MCF 10A (cell line): ENCODE data around the gene IRF2BP2. TPM values are rescaled to one million over a fixed set of nuclear protein-coding genes. Genes with fewer than 3 reads are reported as not detected.
A peak's percentile ranks its signal among the peaks of the same experiment; 100 is the strongest.

Experiments used
- BruUV-seq: library from RNA; stranded (reverse); fragments of 400-500 nt; replicated peaks from 2 replicates; lab custom pipeline; 2021; lab: Mats Ljungman, UMichigan
- CTCF ChIA-PET: fragments of 300-600 bp; sonication (Branson Sonifier 250); formaldehyde crosslinking; extraction: SDS; loops from one replicate; lab custom pipeline; 2021; ENCODE audit warnings: antibody characterized with exemption, inconsistent platforms; lab: Yijun Ruan, JAX
- POLR2A ChIA-PET: fragments of 300-600, 350-650 bp; sonication (Branson Sonifier 250); formaldehyde crosslinking; extraction: SDS; loops from one replicate; lab custom pipeline; 2020; ENCODE audit warnings: antibody characterized with exemption, inconsistent platforms; lab: Yijun Ruan, JAX
- DNase-seq: peaks from one replicate; pipeline ENCODE4 v3.0.0-alpha.2; 2018; ENCODE audit not compliant: unreplicated experiment
- H3K27ac Mint-ChIP-seq: one replicate; pipeline ENCODE4 v1.8.0; 2022; ENCODE audit warnings: mild to moderate bottlenecking, low read depth, mixed read lengths; ENCODE audit not compliant: unreplicated experiment
- H3K27me3 Mint-ChIP-seq: one replicate; pipeline ENCODE4 v1.8.0; 2022; ENCODE audit warnings: mixed read lengths; ENCODE audit not compliant: insufficient read depth, unreplicated experiment
- H3K36me3 Mint-ChIP-seq: one replicate; pipeline ENCODE4 v1.8.0; 2022; ENCODE audit warnings: mild to moderate bottlenecking, moderate library complexity, mixed read lengths; ENCODE audit not compliant: insufficient read depth, unreplicated experiment
- H3K4me1 Mint-ChIP-seq: one replicate; pipeline ENCODE4 v1.8.0; 2022; ENCODE audit warnings: mixed read lengths; ENCODE audit not compliant: insufficient read depth, unreplicated experiment
- H3K4me3 Mint-ChIP-seq: one replicate; pipeline ENCODE4 v1.8.0; 2022; ENCODE audit warnings: mild to moderate bottlenecking, moderate library complexity, mixed read lengths; ENCODE audit not compliant: unreplicated experiment
- H3K9me3 Mint-ChIP-seq: one replicate; pipeline ENCODE4 v1.8.0; 2022; ENCODE audit warnings: mixed read lengths; ENCODE audit not compliant: unreplicated experiment
- intact Hi-C: fragments of 100-400 bp; cut with micrococcal nuclease; formaldehyde crosslinking; loops from 2 replicates; pipeline ENCODE4 v1.14.1; 2022
- total RNA-seq: library from RNA; stranded (reverse); gene quantifications from 2 replicates; pipeline ENCODE4 v1.2.3, GENCODE V29; 2022
- TF ChIP-seq, protein P1 (sequence below): fragments of 200-600 bp; IDR thresholded peaks from one replicate; pipeline ENCODE4 v1.8.0; 2022; ENCODE audit warnings: antibody characterized with exemption, mild to moderate bottlenecking; ENCODE audit not compliant: unreplicated experiment

IRF2BP2 gene
- total RNA-seq, 1 experiment from 2014 or later: 217 TPM

DNA sequence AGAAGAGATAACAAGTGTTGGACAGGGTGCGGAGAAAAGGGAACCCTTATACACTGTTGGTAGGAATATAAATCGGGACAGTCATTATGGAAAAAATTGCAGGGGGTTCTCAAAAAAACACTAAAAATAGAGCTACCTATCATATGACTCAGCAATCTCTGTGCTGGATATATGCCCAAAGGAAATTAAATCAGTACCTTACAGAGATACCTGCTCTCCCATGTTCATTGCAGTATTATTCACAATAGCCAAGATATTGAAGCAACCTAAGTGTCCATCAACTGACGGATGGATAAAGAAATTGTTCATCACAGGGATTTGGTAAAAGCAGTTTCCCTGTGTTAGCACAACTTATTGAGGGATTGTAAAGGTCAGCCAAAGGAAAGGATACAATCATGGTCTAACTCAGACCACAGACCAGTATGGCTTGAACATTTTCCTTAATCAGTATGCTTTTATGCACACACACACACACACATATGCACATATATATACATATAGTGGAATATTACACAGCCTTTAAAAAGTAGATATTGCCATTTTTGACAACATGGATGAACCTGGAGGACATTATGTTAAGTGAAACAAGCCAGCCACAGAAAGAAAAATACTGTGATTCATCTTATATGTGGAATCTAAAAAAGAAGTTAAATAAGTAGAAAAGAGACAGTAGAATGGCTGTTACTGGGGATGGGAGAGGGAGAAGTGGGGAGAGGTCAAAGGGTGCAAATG, 44.2 kb upstream of the IRF2BP2 start:
- CTCF ChIA-PET: interaction anchor here (0.6 to 5.7 kb wide), 2 partner anchors 43 to 449 kb away, joined by 3 to 65 read pairs; partner anchors contain the start of gene IRF2BP2
- Mint-ChIP-seq H3K4me3 (no peak overlapping the region), H3K4me1 (peaks cover 48% of the 10 kb centered on the region), H3K27me3 (no peaks in the 10 kb centered on the region), H3K36me3 (no peaks in the 10 kb centered on the region), H3K9me3 (peaks cover 12% of the 10 kb centered on the region), H3K27ac (peak overlapping the region; percentile 77)
- POLR2A ChIA-PET: interaction anchor here (0.7 to 5.7 kb wide), 9 partner anchors 7 to 344 kb away, joined by 3 to 543 read pairs (median 42); partner anchors contain the start of gene IRF2BP2
- BruUV-seq: no TSS peak
- TF ChIP-seq, protein P1, sequence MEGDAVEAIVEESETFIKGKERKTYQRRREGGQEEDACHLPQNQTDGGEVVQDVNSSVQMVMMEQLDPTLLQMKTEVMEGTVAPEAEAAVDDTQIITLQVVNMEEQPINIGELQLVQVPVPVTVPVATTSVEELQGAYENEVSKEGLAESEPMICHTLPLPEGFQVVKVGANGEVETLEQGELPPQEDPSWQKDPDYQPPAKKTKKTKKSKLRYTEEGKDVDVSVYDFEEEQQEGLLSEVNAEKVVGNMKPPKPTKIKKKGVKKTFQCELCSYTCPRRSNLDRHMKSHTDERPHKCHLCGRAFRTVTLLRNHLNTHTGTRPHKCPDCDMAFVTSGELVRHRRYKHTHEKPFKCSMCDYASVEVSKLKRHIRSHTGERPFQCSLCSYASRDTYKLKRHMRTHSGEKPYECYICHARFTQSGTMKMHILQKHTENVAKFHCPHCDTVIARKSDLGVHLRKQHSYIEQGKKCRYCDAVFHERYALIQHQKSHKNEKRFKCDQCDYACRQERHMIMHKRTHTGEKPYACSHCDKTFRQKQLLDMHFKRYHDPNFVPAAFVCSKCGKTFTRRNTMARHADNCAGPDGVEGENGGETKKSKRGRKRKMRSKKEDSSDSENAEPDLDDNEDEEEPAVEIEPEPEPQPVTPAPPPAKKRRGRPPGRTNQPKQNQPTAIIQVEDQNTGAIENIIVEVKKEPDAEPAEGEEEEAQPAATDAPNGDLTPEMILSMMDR: no peak
- DNase-seq: peak; percentile 50
- intact Hi-C loops: no loop called here

DNA sequence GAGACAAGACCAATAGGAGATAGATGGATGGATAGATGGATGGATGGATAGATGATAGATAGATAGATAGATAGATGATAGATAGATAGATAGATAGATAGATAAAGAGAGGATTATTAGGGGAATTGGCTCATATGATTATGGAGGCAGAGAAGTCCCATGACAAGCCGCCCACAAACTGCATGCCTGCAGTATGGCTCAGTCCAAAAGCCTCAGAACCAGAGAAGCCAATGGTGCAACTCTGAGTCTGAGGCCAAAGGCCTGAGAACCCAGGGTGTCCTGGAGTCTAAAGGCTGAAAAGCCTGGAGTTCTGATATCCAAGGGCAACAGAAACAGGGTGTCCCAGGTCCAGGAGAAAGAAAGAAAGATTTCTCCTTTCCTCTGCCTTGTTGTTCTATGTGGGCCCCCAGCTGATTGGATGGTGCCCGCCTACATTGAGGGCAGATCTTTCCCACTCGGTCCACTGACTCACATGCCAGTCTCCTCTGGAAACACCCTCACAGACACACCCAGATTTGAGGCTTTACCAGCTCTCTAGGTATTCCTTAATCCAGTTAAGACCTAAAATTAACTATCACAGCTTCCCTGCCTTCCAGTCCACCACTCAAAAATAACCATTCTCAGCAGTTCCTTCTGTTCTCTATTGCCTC, 39.6 kb upstream of the IRF2BP2 start:
- CTCF ChIA-PET: interaction anchor here (1.0 kb wide), 1 partner anchor 8 kb away, joined by 6 read pairs; no protein-coding TSS in a partner anchor
- H3K4me1 Mint-ChIP-seq: peaks cover 25% of the 10 kb centered on the region
- peaks cover 13% of the 10 kb centered on the region for H3K9me3 Mint-ChIP-seq
- BruUV-seq: no TSS peak
- H3K4me3 Mint-ChIP-seq: no peak overlapping the region
- H3K36me3 Mint-ChIP-seq: peaks cover 4% of the 10 kb centered on the region
- TF ChIP-seq, protein P1: no peak
- intact Hi-C loops: loop anchor here (1.0 kb wide), 1 partner anchor 18 kb away; no protein-coding TSS in a partner anchor
- POLR2A ChIA-PET: interaction anchor here (0.5 to 7.0 kb wide), 13 partner anchors 8 to 424 kb away, joined by 3 to 83 read pairs (median 4); partner anchors contain the start of gene IRF2BP2
- no peaks in the 10 kb centered on the region for H3K27me3 Mint-ChIP-seq
- DNase-seq: peak; percentile 58
- H3K27ac Mint-ChIP-seq: peak overlapping the region; percentile 24

DNA sequence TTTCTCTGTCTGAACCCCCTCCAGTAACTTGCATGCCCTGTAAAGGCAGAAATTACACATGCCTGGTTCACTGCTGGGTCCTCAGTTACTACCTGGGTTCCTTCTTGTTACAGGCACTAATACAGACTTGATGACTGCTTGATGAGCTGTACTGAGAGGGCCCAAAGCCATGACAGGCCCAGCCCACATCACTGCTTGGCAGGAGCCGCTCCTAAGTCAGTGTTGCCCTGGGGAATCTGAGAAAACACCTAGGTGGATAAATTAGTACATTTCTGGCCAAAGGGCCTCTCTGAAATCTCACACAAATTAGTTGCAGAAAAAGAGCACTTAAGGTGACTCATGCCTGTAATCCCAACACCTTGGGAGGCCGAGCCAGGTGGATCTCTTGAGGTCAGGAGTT, 37.8 kb upstream of the IRF2BP2 start:
- ChIA-PET CTCF (interaction anchor here (0.6 to 1.3 kb wide), 4 partner anchors 9 to 436 kb away, joined by 3 to 8 read pairs (median 4); no protein-coding TSS in a partner anchor), POLR2A (interaction anchor here (0.5 to 7.0 kb wide), 15 partner anchors 10 to 806 kb away, joined by 3 to 83 read pairs (median 7); partner anchors contain the start of gene IRF2BP2)
- Mint-ChIP-seq H3K36me3 (peaks cover 4% of the 10 kb centered on the region), H3K4me3 (no peak overlapping the region), H3K27me3 (no peaks in the 10 kb centered on the region), H3K27ac (peak overlapping the region; percentile 74), H3K4me1 (peaks cover 16% of the 10 kb centered on the region), H3K9me3 (peaks cover 7% of the 10 kb centered on the region)
- intact Hi-C loops: no loop called here
- no TSS peak for BruUV-seq
- DNase-seq: peak; percentile 90
- TF ChIP-seq, protein P1: no peak
